HFF-Myc (cell line): ENCODE measurements around the gene CSNK1G3.
A peak's percentile ranks its signal among the peaks of the same experiment; 100 is the strongest.

ENCODE experiments used
- DNase-seq: peaks from one replicate; pipeline ENCODE4 v3.0.0-alpha.2; 2011; ENCODE audit warnings: low read depth; ENCODE audit errors: extremely low read depth
- H3K4me3 ChIP-seq: replicated peaks from 2 replicates; pipeline ENCODE4 v1.5.1; 2011; ENCODE audit warnings: low read depth, mild to moderate bottlenecking, control low read depth, low read length
- CTCF ChIP-seq: IDR thresholded peaks from 2 replicates; pipeline ENCODE4 v1.5.1; 2012; ENCODE audit warnings: mild to moderate bottlenecking, low read depth, low read length, control low read depth; ENCODE audit errors: missing control alignments

Gene CSNK1G3

GRCh38 chr5:123601610-123602009 is 89.6 kb downstream of the CSNK1G3 start:
- no peak for TF ChIP-seq CTCF
- H3K4me3 ChIP-seq, result no peak overlapping the region
- no peak for DNase-seq

- no peak for DNase-seq
Measured at GRCh38 chr5:123605822-123606221, 93.8 kb downstream of the CSNK1G3 start.

GRCh38 chr5:123610209-123610608 is 98.2 kb downstream of the CSNK1G3 start:
- no peak overlapping the region for H3K4me3 ChIP-seq
- TF ChIP-seq CTCF, result no peak
- no peak for DNase-seq

More at GRCh38 chr5:123605822-123606221, 93.8 kb downstream of the CSNK1G3 start:
- no peak for TF ChIP-seq CTCF
- no peak overlapping the region for H3K4me3 ChIP-seq

GRCh38 chr5:123610665-123611405 is 98.9 kb downstream of the CSNK1G3 start:
- no peak overlapping the region for H3K4me3 ChIP-seq
- DNase-seq, result peak; percentile 46
- peak; percentile 73 for TF ChIP-seq CTCF

GRCh38 chr5:123611406-123611709 is 99.4 kb downstream of the CSNK1G3 start:
- no peak overlapping the region for H3K4me3 ChIP-seq
- TF ChIP-seq CTCF, result no peak
- no peak for DNase-seq

GRCh38 chr5:123617561-123617960 is 105.6 kb downstream of the CSNK1G3 start:
- TF ChIP-seq CTCF, result no peak
- H3K4me3 ChIP-seq, result no peak overlapping the region
- no peak for DNase-seq

GRCh38 chr5:123626051-123626450 is 114.1 kb downstream of the CSNK1G3 start:
- DNase-seq, result no peak

More at GRCh38 chr5:123626051-123626450, 114.1 kb downstream of the CSNK1G3 start:
- H3K4me3 ChIP-seq, result no peak overlapping the region
- no peak for TF ChIP-seq CTCF
